ENCODE measurements around the gene POP4. TPM values are rescaled to one million over a fixed set of nuclear protein-coding genes. Genes with fewer than 3 reads are reported as not detected.

The POP4 gene
- total and polyA plus RNA-seq, 4 donors, result 46.6 to 82.5 (median 62.2) TPM

- peaks cover 0 to 4% (median 0%) of the 10 kb centered on the region in 5 donors for H3K4me1 ChIP-seq (ENCODE audit: control insufficient read depth in 5 of 5, insufficient read depth in 5 of 5, low read length in 5 of 5)
- no peak for TF ChIP-seq CTCF (IDR thresholded peaks at IDR 0.05; ENCODE audit: control extremely low read depth, extremely low read depth)
- H3K27me3 ChIP-seq (ENCODE audit: control insufficient read depth in 3 of 3, insufficient read depth in 3 of 3, low read length in 2 of 3), result no peaks in the 10 kb centered on the region
- peaks cover 24 to 54% (median 37%) of the 10 kb centered on the region in 4 donors for H3K36me3 ChIP-seq (ENCODE audit: control insufficient read depth in 4 of 4, insufficient read depth in 4 of 4, low read length in 4 of 4)
- H3K4me3 ChIP-seq, result no peak overlapping the region
- H3K9ac ChIP-seq (ENCODE audit: insufficient read depth in 1 of 2, low read length in 2 of 2), result no peak overlapping the region
- no peak for DNase-seq
- H3K27ac ChIP-seq (ENCODE audit: low read depth in 1 of 2, low read length in 1 of 2), result no peak overlapping the region
- ATAC-seq (ENCODE audit: insufficient read depth, low FRiP score), result no peak
- WGBS, 2 donors, result 95 to 97% methylated on average over 9 of the region's 9 CpGs
- no peaks in the 10 kb centered on the region for H3K9me3 ChIP-seq (ENCODE audit: control insufficient read depth in 4 of 4, insufficient read depth in 3 of 4, low read length in 3 of 4)
Measured at GRCh38 chr19:29612121-29612520, 6.0 kb downstream of the POP4 start.

GRCh38 chr19:29612801-29613595 lies 6.9 kb downstream of the POP4 start:
- 94 to 98% methylated on average over 21 of the region's 21 CpGs for WGBS, 2 donors
- Histone ChIP-seq H3K27ac (ENCODE audit: low read depth in 1 of 2, low read length in 1 of 2) (no peak overlapping the region), H3K4me1 (ENCODE audit: control insufficient read depth in 5 of 5, insufficient read depth in 5 of 5, low read length in 5 of 5) (peaks cover 0 to 4% (median 0%) of the 10 kb centered on the region in 5 donors), H3K9me3 (ENCODE audit: control insufficient read depth in 4 of 4, insufficient read depth in 3 of 4, low read length in 3 of 4) (no peaks in the 10 kb centered on the region), H3K27me3 (ENCODE audit: control insufficient read depth in 3 of 3, insufficient read depth in 3 of 3, low read length in 2 of 3) (no peaks in the 10 kb centered on the region), H3K36me3 (ENCODE audit: control insufficient read depth in 4 of 4, insufficient read depth in 4 of 4, low read length in 4 of 4) (peaks cover 24 to 54% (median 37%) of the 10 kb centered on the region in 4 donors), H3K9ac (ENCODE audit: insufficient read depth in 1 of 2, low read length in 2 of 2) (no peak overlapping the region), H3K4me3 (no peak overlapping the region)
- DNase-seq, result no peak
- TF ChIP-seq CTCF (IDR thresholded peaks at IDR 0.05; ENCODE audit: control extremely low read depth, extremely low read depth), result no peak
- no peak for ATAC-seq (ENCODE audit: insufficient read depth, low FRiP score)

- Histone ChIP-seq H3K27ac (ENCODE audit: low read depth in 1 of 2, low read length in 1 of 2) (no peak overlapping the region), H3K4me1 (ENCODE audit: control insufficient read depth in 5 of 5, insufficient read depth in 5 of 5, low read length in 5 of 5) (peaks cover 0 to 4% (median 0%) of the 10 kb centered on the region in 5 donors), H3K9ac (ENCODE audit: insufficient read depth in 1 of 2, low read length in 2 of 2) (no peak overlapping the region), H3K9me3 (ENCODE audit: control insufficient read depth in 4 of 4, insufficient read depth in 3 of 4, low read length in 3 of 4) (no peaks in the 10 kb centered on the region), H3K27me3 (ENCODE audit: control insufficient read depth in 3 of 3, insufficient read depth in 3 of 3, low read length in 2 of 3) (no peaks in the 10 kb centered on the region), H3K4me3 (no peak overlapping the region), H3K36me3 (ENCODE audit: control insufficient read depth in 4 of 4, insufficient read depth in 4 of 4, low read length in 4 of 4) (peaks cover 19 to 52% (median 34%) of the 10 kb centered on the region in 4 donors)
- ATAC-seq (ENCODE audit: insufficient read depth, low FRiP score) (no peak), DNase-seq (no peak)
- no peak for TF ChIP-seq CTCF (IDR thresholded peaks at IDR 0.05; ENCODE audit: control extremely low read depth, extremely low read depth)
- WGBS, 2 donors, result 91 to 94% methylated on average over 7 of the region's 7 CpGs
Measured at GRCh38 chr19:29614046-29614445, 8.0 kb downstream of the POP4 start.

Data from lung (tissue), 12 donors.